Fibroblast of skin of abdomen (primary cell): ENCODE results near the gene SCRN1. TPM values are rescaled to one million over a fixed set of nuclear protein-coding genes. Genes with fewer than 3 reads are reported as not detected.

Source experiments
- DNase-seq: peaks from one replicate; pipeline ENCODE4 v3.0.0-alpha.2; 2013
- polyA plus RNA-seq, 2 experiments: library from polyadenylated mRNA; unstranded; fragments of 120-200 nt; gene quantifications; one replicate each; pipeline ENCODE4 v1.2.1, GENCODE V29; 2013; ENCODE audit not compliant: insufficient read length in 2 of 2

SCRN1 gene
- polyA plus RNA-seq (2013, experiment 1 of 2; ENCODE audit: insufficient read length) = 95.9 TPM
- polyA plus RNA-seq (2013, experiment 2 of 2; ENCODE audit: insufficient read length) = 93.1 TPM

GRCh38 chr7:29989257-29989995 is at the start of gene SCRN1:
SCRN1 (minus strand) TSS chr7:29989801; CDS start chr7:29969067, 20,734 bp downstream.
- DNase-seq = peak; percentile 59

GRCh38 chr7:30038196-30038980 is 48.8 kb upstream of the SCRN1 start:
- peak; percentile 49 for DNase-seq

DNA sequence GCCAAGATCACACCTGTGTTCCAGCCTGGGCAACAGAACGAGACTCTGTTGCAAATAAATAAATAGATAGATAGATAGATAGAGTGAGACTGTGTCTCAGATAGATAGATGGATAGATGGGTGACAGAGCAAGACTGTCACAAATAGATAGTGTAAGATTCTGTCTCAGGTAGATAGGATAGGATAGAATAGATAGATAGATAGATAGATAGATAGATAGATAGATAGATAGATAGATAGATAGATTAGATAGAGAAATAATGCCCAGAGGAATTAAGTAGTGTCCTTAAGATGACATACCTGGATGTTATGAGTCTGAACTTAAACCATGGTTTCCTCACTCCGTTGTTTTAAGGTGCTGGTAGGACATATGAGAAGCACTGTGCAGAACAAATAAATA is 46.6 kb upstream of the SCRN1 start:
- no peak for DNase-seq

- DNase-seq = no peak
Measured at GRCh38 chr7:30034501-30034900, 44.9 kb upstream of the SCRN1 start.

- DNase-seq = peak; percentile 69
Measured at GRCh38 chr7:30032310-30033125, 42.9 kb upstream of the SCRN1 start.

DNA sequence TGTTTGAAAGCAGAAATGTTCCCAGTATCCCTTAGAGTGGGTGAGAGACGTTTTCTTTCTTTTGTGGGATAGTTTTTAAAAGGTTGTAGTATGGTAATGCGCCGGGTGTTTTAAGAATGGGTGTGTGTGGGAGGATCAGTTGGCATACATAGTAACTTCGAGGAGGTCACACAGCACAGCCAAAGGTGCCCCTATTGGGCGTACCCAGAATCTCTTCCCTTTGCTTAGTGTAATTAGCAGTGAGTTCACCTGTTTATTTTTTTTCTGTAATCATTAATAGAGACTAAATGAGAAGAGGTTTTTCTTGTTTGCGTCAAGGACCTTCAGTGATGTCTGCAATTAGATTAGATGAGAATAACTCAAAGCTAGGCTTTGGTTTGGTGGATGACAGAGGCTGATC is 40.1 kb upstream of the SCRN1 start:
- DNase-seq = no peak

DNA sequence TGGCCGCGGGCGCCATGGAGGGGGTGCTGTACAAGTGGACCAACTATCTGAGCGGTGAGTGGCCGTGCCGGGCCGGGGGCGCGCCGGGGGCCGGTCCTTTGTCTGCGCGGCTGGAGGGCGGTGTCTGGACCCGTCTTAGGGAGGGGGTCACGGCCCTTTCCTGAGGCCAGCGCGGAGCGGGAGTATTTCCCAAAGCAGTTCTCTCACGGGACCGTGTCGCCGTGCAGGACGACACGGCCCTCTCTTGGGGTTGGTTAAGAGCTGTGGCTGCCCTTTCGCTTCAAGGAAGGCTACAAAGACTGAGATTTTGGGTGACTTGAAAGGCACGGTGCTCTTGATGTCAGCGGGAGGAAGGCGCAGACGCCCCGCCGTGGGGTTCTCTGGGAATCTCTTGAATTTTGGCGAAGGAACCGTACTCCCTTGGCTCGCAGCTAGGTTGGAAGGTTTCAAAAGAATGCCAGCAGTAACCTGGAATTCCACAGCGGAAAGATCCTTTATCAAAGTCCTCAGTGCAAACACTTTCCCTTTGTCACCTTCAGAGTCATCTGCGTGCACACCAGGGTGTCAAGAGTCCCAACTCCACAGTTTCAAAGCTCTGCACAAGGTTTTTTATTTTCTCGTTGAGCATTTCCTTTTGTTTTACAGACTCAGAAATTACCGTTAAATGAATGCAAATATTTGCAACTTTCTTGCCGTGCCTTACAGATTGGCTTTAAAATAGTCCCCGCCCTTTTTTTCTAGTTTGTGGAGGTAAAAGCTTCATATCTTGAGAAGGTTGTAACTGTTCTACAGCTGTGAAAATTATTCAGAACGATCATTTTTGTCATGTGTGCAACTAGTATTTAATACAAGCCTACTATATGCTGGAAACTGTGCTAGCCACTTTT is 39.4 kb upstream of the SCRN1 start:
- DNase-seq = peak; percentile 33

DNA sequence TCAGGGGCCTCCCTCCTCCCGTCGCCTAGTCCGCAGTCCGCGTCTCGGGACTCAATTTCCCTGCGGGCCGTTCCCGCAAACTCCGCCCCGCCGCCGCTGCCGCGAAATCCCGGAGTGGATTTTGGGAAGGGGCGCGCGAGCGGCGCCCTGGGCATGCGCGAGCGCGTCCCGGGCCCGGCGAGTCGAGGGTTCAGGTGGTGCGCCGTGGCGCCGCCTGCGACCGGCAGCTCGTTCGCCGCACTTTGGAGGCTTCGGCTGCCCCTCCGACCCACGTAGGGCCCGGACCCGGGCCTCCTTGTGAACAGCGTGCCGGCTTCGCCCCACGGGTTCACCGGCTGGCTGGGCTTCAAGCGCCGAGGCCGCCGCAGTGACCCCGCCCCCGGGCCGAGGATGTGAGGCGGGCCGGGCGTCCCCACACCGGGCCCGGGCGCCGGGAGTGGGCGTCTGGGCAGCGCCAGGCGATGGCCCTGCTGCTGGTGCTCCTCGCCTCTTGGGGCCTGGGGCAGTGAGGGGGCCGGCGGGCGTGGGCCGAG is 38.7 kb upstream of the SCRN1 start, which contains the start of gene PLEKHA8:
Gene PLEKHA8, plus strand, starts transcription at position 197 of the 533 bp plus-strand sequence. CDS start 351 bp downstream, outside the sequence.
- peak; percentile 86 for DNase-seq

- DNase-seq = no peak
Measured at GRCh38 chr7:30027740-30028215, 38.2 kb upstream of the SCRN1 start.

DNA sequence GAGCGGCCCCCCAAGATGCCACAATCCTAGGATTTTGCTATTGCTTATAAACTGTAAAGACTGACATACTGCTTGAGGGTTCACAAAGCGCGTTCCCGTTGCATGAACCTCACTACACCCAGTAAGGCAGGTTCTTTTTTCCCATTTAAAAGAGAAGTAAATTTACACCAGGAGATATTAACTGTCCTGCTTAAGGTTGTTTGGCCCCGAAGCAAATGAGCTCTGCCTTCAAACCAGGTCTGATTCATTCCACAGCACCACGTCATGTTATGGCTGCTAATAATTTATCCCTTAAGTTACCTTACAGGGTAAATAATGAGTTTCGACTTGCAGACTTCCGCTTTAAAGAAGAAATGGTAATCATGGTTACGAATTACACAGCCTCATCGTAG is 37.5 kb upstream of the SCRN1 start:
- peak; percentile 41 for DNase-seq

GRCh38 chr7:30026229-30027064 is 36.8 kb upstream of the SCRN1 start, which contains the start of gene FKBP14:
FKBP14 (minus strand) TSS chr7:30026702; CDS start chr7:30026508, 194 bp downstream.
- DNase-seq = peak; percentile 100

- no peak for DNase-seq
Measured at GRCh38 chr7:30023524-30023923, 33.9 kb upstream of the SCRN1 start.

DNA sequence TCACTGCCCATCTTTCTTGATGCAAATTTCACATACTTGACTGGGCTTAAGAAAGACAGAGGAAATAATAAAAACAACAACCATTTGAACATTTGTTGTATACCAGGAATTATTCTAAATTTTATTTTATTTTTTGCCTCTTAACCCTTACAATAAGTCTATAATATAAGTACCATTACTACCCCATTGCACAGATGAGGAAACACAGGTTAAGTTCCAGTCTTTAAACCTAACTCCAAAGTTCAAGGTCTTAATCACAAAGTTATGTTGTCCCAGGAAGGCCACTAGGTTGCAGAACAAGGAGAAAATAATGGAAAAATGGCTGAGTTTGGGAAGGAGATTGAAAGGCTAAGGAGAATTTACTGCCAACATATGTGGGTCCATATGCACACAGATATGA is 33.4 kb upstream of the SCRN1 start:
- no peak for DNase-seq

- no peak for DNase-seq
Measured at GRCh38 chr7:30020535-30020934, 30.9 kb upstream of the SCRN1 start.

DNA sequence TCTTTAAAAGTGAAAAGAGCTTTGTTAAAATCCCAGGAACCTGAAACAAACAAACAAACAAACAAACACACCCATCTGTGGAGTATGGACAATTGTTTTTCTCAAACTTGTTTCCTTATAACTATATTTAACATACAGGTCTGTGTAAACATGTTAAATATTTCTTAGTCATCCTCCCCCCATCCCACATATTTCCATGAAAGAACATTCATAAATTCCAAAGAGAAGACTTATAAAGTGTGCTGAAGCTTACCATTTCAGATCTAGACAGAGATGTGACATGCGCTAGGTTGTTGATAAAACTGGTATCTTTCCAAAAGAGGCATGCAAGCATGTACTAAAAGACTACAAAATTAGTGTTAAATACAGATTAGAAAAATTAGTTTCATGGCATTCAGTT is 30.4 kb upstream of the SCRN1 start:
- no peak for DNase-seq

- DNase-seq = no peak
Measured at GRCh38 chr7:30019387-30019786, 29.8 kb upstream of the SCRN1 start.

DNA sequence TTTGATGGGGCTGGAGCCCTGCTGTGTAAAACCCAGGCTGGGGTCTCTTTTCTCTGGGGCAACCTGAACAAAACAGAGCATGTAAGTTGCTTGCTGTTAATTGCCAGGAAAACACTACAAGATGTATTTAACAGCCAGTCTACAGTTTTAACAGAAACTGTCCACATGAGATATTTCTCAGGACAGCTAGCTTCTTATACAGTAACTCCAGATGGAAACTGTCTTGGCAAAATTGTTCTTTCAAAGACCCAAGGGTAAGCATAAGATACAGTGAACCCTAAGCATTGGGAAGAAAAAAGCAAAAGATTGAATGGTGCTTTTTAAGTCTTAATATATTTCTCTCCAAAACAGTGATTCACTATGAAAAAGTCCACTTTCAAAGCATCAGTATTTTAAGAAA is 28.9 kb upstream of the SCRN1 start:
- no peak for DNase-seq

GRCh38 chr7:30012757-30013156 is 23.2 kb upstream of the SCRN1 start:
- DNase-seq = no peak

GRCh38 chr7:30010021-30010420 is 20.4 kb upstream of the SCRN1 start:
- DNase-seq = no peak

- no peak for DNase-seq
Measured at GRCh38 chr7:30005464-30005863, 15.9 kb upstream of the SCRN1 start.
